ENCODE measurements around the gene UCP2. TPM values are rescaled to one million over a fixed set of nuclear protein-coding genes. Genes with fewer than 3 reads are reported as not detected.

UCP2 gene
- total RNA-seq, 6 experiments from 2014 or later = 6.4 to 9.9 (median 8.0) TPM

- Mint-ChIP-seq H3K27ac (no peak overlapping the region), H3K36me3 (ENCODE audit: low read depth) (0 out of 2 replicates have a peak, but pooled peaks cover 4% of the 10 kb centered on the region), H3K4me1 (ENCODE audit: low read depth) (no peaks in the 10 kb centered on the region)
Observed at GRCh38 chr11:73946798-73947458, 35.7 kb downstream of the UCP2 start.

DNA sequence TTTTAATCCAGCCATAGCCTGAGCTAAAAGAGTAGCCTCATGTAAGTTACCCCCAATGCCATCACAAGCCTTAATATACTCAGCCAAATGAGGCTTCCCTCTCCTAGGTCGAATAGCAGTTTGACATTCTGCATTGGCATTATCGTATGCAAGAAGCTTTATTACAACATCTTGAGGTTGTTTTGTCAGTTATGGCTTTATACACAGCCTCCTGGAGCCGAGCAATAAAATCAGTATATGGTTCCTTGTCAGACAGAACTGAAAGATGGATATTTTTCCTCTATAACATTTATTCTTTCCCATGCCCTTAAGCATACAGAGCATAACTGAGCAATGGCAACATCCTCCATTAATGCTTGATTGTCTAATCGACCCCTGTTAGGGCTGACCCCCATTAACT, 37.2 kb downstream of the UCP2 start:
- no peak overlapping the region for H3K27ac Mint-ChIP-seq
- no peaks in the 10 kb centered on the region; the same call in 1 of the 2 replicates for H3K27me3 Mint-ChIP-seq (ENCODE audit: insufficient read depth)
- H3K4me1 Mint-ChIP-seq (ENCODE audit: low read depth) = no peaks in the 10 kb centered on the region
- DNase-seq = no peak
- TF ChIP-seq, protein P1, sequence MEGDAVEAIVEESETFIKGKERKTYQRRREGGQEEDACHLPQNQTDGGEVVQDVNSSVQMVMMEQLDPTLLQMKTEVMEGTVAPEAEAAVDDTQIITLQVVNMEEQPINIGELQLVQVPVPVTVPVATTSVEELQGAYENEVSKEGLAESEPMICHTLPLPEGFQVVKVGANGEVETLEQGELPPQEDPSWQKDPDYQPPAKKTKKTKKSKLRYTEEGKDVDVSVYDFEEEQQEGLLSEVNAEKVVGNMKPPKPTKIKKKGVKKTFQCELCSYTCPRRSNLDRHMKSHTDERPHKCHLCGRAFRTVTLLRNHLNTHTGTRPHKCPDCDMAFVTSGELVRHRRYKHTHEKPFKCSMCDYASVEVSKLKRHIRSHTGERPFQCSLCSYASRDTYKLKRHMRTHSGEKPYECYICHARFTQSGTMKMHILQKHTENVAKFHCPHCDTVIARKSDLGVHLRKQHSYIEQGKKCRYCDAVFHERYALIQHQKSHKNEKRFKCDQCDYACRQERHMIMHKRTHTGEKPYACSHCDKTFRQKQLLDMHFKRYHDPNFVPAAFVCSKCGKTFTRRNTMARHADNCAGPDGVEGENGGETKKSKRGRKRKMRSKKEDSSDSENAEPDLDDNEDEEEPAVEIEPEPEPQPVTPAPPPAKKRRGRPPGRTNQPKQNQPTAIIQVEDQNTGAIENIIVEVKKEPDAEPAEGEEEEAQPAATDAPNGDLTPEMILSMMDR (IDR thresholded peaks at IDR 0.05) = no peak
- no peak overlapping the region for H3K4me3 Mint-ChIP-seq
- peaks cover 13% of the 10 kb centered on the region for H3K36me3 Mint-ChIP-seq (ENCODE audit: low read depth)
- H3K9me3 Mint-ChIP-seq = peaks cover 8% of the 10 kb centered on the region; the same call in 1 of the 2 replicates

More at GRCh38 chr11:73946798-73947458, 35.7 kb downstream of the UCP2 start:
- H3K27me3 Mint-ChIP-seq (ENCODE audit: insufficient read depth) = peaks cover 2% of the 10 kb centered on the region
- H3K4me3 Mint-ChIP-seq = no peak overlapping the region
- H3K9me3 Mint-ChIP-seq = no peaks in the 10 kb centered on the region
- DNase-seq = no peak
- TF ChIP-seq, protein P1 (IDR thresholded peaks at IDR 0.05) = no peak

DNA sequence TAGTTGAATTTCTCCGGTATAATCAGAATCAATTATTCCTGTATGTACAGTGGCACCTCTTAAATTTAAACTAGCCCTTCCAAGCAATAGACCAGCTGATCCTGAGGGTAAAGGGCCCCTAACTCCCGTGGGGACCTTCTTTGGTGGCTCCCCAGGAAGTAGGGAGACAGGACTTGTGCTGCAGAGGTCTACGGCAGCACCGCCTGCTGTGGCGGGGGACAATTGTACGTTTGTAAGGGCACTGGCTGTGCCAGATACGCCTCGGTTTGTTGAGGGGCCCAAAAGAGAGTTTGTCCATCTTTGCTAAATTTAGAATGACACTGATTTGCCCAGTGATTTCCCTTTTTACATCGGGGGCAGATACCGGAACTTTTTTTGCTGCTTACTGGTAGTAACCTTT, 37.7 kb downstream of the UCP2 start:
- Mint-ChIP-seq H3K4me1 (ENCODE audit: low read depth) (no peaks in the 10 kb centered on the region), H3K9me3 (peaks cover 8% of the 10 kb centered on the region; the same call in 1 of the 2 replicates), H3K36me3 (ENCODE audit: low read depth) (peaks cover 13% of the 10 kb centered on the region), H3K27ac (no peak overlapping the region), H3K4me3 (no peak overlapping the region), H3K27me3 (ENCODE audit: insufficient read depth) (no peaks in the 10 kb centered on the region; the same call in 1 of the 2 replicates)
- DNase-seq = no peak
- TF ChIP-seq, protein P1 (IDR thresholded peaks at IDR 0.05) = no peak

DNA sequence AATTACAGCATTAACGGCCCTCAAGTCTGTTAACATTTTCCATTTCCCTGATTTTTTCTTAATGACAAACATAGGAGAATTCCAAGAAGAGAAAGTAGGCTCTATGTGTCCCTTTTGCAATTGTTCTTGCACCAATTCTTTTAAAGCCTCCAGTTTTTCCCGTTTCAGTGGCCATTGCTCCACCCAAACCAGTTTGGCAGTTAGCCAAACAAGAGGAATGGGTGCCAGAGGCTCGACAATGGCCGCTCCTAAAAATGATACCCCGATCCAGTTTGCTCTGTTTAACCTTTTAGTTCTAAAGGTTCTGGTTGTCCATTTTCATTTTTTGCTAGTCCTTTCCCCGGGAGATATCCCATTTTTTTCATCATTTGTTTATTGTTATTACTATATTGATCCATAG, 38.6 kb downstream of the UCP2 start:
- peaks cover 17% of the 10 kb centered on the region for H3K36me3 Mint-ChIP-seq (ENCODE audit: low read depth)
- TF ChIP-seq, protein P1 (IDR thresholded peaks at IDR 0.05) = no peak
- DNase-seq = no peak
- no peak overlapping the region for H3K4me3 Mint-ChIP-seq
- peaks cover 15% of the 10 kb centered on the region for H3K9me3 Mint-ChIP-seq
- H3K27ac Mint-ChIP-seq = no peak overlapping the region
- H3K4me1 Mint-ChIP-seq (ENCODE audit: low read depth) = peaks cover 2% of the 10 kb centered on the region
- no peaks in the 10 kb centered on the region; the same call in 1 of the 2 replicates for H3K27me3 Mint-ChIP-seq (ENCODE audit: insufficient read depth)

GRCh38 chr11:73942010-73942409, 40.6 kb downstream of the UCP2 start:
- Mint-ChIP-seq H3K36me3 (ENCODE audit: low read depth) (peaks cover 25% of the 10 kb centered on the region), H3K9me3 (peaks cover 22% of the 10 kb centered on the region), H3K27me3 (ENCODE audit: insufficient read depth) (no peaks in the 10 kb centered on the region; the same call in 1 of the 2 replicates), H3K27ac (no peak overlapping the region), H3K4me1 (ENCODE audit: low read depth) (peaks cover 8% of the 10 kb centered on the region), H3K4me3 (no peak overlapping the region)
- TF ChIP-seq, protein P1 (IDR thresholded peaks at IDR 0.05) = no peak
- no peak for DNase-seq
